ENCODE measurements around the gene RBPJ.
"Not testable (repeated sequence)": the region's sequence is repeated elsewhere in the genome, so short reads cannot be mapped to it uniquely, and the experiment has no call there.

The RBPJ gene

GRCh38 chr4:26375551-26375950 lies 54.7 kb downstream of the RBPJ start:
- DNase-seq (ENCODE audit: low read depth) = no peak

DNA sequence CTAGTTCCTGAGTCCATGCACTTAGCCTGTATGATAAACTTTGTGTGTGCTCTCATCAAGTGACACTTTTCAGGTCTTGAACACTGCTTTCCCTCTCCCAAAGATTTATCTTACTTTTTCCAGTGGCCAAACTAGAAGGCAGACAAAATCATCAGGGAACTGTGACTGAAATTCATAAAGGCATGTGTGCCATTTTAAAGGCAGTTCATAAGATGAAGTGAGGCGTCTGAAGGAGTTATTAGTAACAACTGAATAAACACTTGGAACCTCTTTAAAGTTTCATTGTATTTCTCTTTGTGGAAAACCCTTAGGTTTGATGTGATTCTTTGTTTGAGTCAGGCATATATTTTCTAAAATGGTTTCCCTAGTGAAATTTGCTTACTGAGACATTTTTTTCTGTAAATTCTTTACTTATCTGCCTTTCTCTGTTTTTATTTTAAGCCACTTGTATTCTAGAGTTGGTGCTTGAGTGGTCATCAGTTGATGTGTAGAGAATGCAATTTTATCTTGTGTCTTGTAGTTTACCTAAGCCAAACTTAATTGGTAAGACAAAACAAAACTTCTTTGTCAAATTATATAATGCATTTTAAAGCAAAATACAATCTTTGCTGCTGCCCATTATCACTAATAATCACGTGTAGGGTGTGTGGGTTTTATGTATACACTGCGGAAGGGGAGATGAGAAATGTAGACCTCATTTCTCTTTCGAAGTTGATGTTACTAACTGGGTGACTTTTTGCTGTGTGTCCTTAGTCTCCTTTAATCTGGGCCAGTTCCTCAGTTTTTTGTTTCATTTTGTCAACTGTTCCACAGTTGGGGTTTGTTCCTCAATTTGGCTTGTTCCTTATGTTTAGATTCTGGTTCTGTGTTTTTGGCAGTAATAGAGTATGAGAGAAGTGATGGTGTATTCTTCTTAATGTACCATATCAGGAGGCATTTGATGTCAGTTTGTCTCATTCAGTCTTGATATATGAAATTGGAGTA lies 56.8 kb downstream of the RBPJ start:
- DNase-seq (ENCODE audit: low read depth) = no peak

DNA sequence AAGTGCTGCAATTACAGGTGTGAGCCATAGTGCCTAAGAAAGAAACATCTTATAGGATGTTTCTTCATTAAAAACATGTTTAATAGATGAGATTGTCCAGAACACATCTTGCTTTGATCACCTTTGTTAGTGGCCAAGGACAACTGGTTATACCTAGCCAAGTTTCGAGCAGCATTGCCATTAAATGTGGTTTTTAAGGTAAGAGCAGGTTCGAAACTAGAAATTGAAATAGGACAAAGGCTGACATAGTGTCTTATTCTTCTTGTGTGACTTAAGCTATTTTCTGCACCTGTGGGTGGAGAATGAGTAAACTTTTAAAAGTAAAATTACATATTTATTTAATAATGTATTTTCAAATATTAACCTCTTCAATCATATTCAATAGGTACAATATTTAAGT lies 59.0 kb downstream of the RBPJ start:
- DNase-seq (ENCODE audit: low read depth) = no peak

GRCh38 chr4:26380740-26381139 lies 59.9 kb downstream of the RBPJ start:
- DNase-seq (ENCODE audit: low read depth) = no peak

GRCh38 chr4:26384380-26385057 lies 63.7 kb downstream of the RBPJ start:
- DNase-seq (ENCODE audit: low read depth) = no peak

DNA sequence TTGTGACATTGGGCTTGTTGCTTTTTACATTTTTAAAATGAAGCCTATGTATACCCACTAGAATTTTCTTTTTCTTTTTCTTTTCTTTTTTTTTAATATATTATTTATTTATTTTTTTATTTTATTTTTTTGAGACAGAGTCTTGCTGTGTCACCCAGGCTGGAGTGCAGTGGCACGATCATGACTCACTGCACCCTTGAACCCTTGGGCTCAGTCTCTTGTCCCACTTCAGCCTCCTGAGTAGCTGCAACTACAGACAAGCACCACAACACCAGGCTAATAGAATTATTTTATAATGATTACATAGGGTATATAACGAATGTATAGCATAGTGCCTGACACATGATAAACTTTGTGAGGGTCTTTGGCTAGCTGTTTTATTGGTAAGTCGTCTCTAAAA lies 64.9 kb downstream of the RBPJ start:
- no peak for DNase-seq (ENCODE audit: low read depth)

DNA sequence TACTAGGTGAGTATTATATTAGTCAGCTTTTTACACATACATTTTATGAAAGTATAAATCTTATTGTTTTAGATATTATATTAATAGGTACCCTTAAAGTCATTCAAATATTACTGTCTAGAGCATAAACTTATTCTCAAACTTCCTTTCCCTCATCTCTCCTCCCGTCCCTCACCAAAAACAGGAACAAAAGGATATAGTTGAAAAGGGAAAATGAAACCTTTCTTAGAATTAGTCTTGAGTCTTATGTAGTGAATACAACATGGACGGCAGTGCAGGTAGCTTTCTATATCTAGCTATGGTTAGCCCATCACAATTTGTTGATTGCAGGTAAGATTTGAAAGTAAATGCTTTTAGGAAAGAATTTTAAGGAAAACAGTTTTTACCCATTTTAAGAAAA lies 65.6 kb downstream of the RBPJ start:
- DNase-seq (ENCODE audit: low read depth) = no peak

DNA sequence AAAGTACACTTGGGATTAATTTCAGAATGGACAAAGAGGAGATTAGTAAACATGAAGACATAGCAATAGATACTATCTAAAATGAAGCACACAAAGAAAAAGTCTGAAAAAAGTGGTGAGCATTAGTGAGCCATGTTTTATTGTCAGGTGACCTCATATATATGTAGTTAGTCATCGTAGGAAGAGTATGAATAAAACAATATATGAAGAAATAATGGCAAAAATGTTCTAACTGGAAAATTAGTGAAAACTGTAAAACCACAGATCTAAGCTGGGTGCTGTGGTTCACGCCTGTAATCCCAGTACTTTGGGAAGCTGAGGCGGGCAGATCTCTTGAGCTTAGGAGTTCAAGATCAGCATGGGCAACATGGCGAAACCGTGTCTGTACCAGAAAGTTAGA lies 67.9 kb downstream of the RBPJ start:
- DNase-seq (ENCODE audit: low read depth) = no peak

DNA sequence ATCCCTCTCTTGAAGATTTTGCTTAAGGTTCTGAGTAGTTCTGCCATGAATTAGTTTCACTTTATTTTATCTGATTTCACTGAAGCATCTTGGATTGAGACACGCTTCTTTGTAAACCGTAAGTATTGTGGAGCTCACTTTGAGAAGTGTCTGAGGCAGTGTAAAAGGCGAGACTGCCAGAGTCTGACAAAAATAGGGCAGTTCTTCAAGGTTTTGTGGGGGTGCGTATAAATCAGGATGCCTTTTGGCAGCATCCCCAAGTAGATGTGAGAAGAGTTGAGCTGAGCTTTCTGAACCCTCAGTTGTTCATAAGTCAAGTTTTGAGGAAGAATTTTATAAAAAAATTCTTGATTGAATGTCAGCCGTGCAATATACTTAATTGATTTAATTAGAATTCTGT lies 76.3 kb downstream of the RBPJ start:
- no peak for DNase-seq (ENCODE audit: low read depth)

- no peak for DNase-seq (ENCODE audit: low read depth)
These were observed 79.3 kb downstream of the RBPJ start for GRCh38 chr4:26400132-26400531.

GRCh38 chr4:26402017-26402416 lies 81.2 kb downstream of the RBPJ start:
- not testable (repeated sequence) for DNase-seq (ENCODE audit: low read depth)

DNA sequence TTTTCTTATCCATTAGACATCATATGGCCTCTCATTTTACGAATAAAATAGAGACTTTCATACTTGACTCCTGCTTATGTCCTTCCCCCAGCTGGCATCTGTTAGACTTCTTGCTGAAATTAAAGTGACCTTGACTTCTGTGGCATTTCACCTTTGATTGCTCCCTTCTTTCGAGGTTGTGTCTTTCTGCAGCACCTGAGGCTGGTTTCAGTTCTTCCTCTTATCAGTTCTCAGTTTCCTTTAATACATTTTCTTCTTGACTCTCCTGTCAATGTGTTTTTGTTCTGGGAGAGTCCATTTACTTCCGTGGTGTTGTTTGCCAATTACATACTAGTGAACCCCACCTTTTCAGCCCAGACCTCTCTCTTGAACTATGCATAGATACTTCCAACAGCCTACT lies 81.6 kb downstream of the RBPJ start:
- DNase-seq (ENCODE audit: low read depth) = no peak

GRCh38 chr4:26404743-26405206 lies 84.0 kb downstream of the RBPJ start:
- no peak for DNase-seq (ENCODE audit: low read depth)

DNA sequence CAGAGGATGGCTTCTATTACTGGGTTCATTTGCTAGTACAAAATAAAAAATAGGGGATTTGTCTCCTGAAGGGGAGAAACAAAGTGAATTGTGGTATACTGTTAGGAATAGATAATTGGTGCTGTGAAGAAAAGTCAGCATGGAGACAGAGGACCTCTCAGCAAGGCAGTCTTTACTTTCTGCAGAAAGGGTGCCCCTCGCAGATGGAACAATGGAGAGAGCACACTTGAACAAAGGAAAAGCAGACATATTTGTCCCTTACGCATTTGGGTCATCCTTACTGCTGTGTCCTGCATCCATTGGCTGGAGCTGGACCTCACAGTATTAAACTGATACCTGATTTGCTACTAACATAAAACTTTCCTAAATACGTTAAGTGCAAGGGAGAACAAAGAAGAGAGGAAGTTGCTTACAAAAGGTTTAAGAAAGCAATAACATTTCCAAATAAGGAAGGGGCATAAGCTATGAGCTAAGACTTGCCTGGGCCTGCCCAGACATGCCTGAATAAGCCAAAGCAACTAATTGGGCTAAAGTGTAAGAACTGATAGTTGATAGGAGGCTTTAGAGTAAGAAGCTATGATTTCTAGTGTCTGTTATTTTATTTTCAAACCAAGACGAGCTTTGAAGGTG lies 85.6 kb downstream of the RBPJ start:
- peak; percentile 21 for DNase-seq (ENCODE audit: low read depth)

DNA sequence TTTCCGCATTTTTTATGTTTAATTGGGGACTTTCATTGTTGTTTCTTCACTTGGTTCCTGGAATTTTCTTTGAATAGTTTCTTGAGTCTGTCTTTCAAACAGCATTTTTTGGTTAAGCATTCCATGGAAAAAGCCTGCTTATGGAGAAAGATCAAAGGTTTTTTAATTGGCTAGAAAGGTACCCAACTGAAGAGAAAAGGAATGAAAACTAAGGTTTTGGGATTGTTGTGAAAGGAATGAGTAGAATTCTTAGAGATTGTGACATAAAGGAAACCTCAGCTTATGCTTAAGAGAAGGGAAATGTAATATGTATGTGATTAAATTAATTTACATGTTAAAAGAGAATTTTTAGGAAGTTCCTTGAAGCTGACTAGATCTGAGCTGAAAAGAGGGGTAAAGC lies 86.7 kb downstream of the RBPJ start:
- DNase-seq (ENCODE audit: low read depth) = no peak

DNA sequence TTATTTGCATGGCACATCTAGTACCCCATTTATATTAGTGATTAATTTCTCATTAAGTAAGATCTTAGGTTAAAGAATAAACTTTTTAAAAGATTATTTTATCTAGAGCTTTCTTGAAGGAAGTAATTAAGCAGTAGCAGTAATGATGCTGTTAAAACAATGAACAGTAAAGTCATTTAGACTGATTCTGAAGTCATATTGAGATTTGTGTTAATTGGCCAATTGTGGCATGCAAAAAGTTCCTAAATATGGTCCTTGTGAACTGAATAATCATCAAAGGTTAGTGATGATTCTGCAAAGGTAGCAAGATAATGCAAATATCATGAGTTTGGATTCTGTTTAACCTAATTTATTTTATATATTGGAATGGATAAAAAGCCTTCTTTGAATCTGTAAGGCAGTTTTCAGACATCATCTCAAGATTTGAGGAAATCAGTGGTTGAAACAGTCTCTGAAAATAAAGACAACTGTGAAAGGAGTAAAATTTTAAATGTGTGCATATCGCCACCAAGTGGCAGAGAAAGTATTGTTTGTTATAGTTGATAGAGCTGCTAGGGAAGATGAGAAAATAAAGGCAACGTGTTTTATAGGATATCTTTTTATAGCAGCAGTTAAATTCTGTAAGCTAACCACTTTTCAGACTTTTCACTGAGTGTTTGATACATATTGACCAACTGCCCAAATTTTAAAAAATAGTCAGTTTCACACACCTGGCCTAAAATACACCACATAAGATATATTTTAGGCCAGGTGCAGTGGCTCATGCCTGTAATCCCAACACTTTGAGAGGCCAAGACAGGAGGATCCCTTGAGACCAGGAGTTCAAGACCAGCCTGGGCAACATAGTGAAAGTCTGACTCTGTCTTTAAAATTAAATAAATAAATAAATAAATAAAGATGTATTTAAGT lies 89.8 kb downstream of the RBPJ start:
- DNase-seq (ENCODE audit: low read depth) = peak; percentile 51

GRCh38 chr4:26412381-26413372 lies 91.9 kb downstream of the RBPJ start:
- DNase-seq (ENCODE audit: low read depth) = peak; percentile 37

- DNase-seq (ENCODE audit: low read depth) = no peak
These were observed 92.8 kb downstream of the RBPJ start for GRCh38 chr4:26413582-26413981.

GRCh38 chr4:26418107-26418506 lies 97.3 kb downstream of the RBPJ start:
- no peak for DNase-seq (ENCODE audit: low read depth)

- no peak for DNase-seq (ENCODE audit: low read depth)
These were observed 98.0 kb downstream of the RBPJ start for GRCh38 chr4:26418850-26419249.
